Measurements from ENCODE around the gene CCDC127.

The CCDC127 gene

GRCh38 chr5:156411-157072 lies 61.4 kb downstream of the CCDC127 start:
- no peaks in the 10 kb centered on the region for H3K36me3 ChIP-seq (ENCODE audit: control insufficient read depth in 2 of 2, insufficient read depth in 2 of 2, low read length in 2 of 2)
- H3K4me1 ChIP-seq (ENCODE audit: control insufficient read depth, insufficient read depth, low read length), result no peaks in the 10 kb centered on the region
- no peak overlapping the region for H3K27ac ChIP-seq (ENCODE audit: low read length)
- no peak overlapping the region for H3K9ac ChIP-seq (ENCODE audit: low read length in 2 of 2)
- H3K27me3 ChIP-seq (ENCODE audit: control insufficient read depth in 1 of 2, insufficient read depth in 2 of 2, low read length in 2 of 2), result peaks cover 0 to 2% of the 10 kb centered on the region in 2 donors
- no peak overlapping the region for H3K4me3 ChIP-seq (ENCODE audit: low read length in 2 of 2)
- H3K9me3 ChIP-seq (ENCODE audit: control insufficient read depth in 2 of 2, low read length in 2 of 2), result no peaks in the 10 kb centered on the region

GRCh38 chr5:155651-156410 lies 62.1 kb downstream of the CCDC127 start:
- Histone ChIP-seq H3K4me1 (ENCODE audit: control insufficient read depth, insufficient read depth, low read length) (no peaks in the 10 kb centered on the region), H3K9ac (ENCODE audit: low read length in 2 of 2) (no peak overlapping the region), H3K4me3 (ENCODE audit: low read length in 2 of 2) (no peak overlapping the region), H3K27me3 (ENCODE audit: control insufficient read depth in 1 of 2, insufficient read depth in 2 of 2, low read length in 2 of 2) (peaks cover 0 to 2% of the 10 kb centered on the region in 2 donors), H3K27ac (ENCODE audit: low read length) (no peak overlapping the region), H3K36me3 (ENCODE audit: control insufficient read depth in 2 of 2, insufficient read depth in 2 of 2, low read length in 2 of 2) (no peaks in the 10 kb centered on the region), H3K9me3 (ENCODE audit: control insufficient read depth in 2 of 2, low read length in 2 of 2) (no peaks in the 10 kb centered on the region)

- no peak overlapping the region for H3K27ac ChIP-seq (ENCODE audit: low read length)
- no peaks in the 10 kb centered on the region for H3K36me3 ChIP-seq (ENCODE audit: control insufficient read depth in 2 of 2, insufficient read depth in 2 of 2, low read length in 2 of 2)
- no peak overlapping the region for H3K9ac ChIP-seq (ENCODE audit: low read length in 2 of 2)
- no peaks in the 10 kb centered on the region for H3K4me1 ChIP-seq (ENCODE audit: control insufficient read depth, insufficient read depth, low read length)
- H3K27me3 ChIP-seq (ENCODE audit: control insufficient read depth in 1 of 2, insufficient read depth in 2 of 2, low read length in 2 of 2), result peaks cover 0 to 2% of the 10 kb centered on the region in 2 donors
- H3K9me3 ChIP-seq (ENCODE audit: control insufficient read depth in 2 of 2, low read length in 2 of 2), result no peaks in the 10 kb centered on the region
- no peak overlapping the region for H3K4me3 ChIP-seq (ENCODE audit: low read length in 2 of 2)
Observed at GRCh38 chr5:154826-155225, 63.1 kb downstream of the CCDC127 start.

- no peak overlapping the region for H3K27ac ChIP-seq (ENCODE audit: low read length)
- H3K27me3 ChIP-seq (ENCODE audit: control insufficient read depth in 1 of 2, insufficient read depth in 2 of 2, low read length in 2 of 2), result no peaks in the 10 kb centered on the region
- H3K9me3 ChIP-seq (ENCODE audit: control insufficient read depth in 2 of 2, low read length in 2 of 2), result no peaks in the 10 kb centered on the region
- H3K9ac ChIP-seq (ENCODE audit: low read length in 2 of 2), result no peak overlapping the region
- H3K4me1 ChIP-seq (ENCODE audit: control insufficient read depth, insufficient read depth, low read length), result no peaks in the 10 kb centered on the region
- no peaks in the 10 kb centered on the region for H3K36me3 ChIP-seq (ENCODE audit: control insufficient read depth in 2 of 2, insufficient read depth in 2 of 2, low read length in 2 of 2)
- H3K4me3 ChIP-seq (ENCODE audit: low read length in 2 of 2), result no peak overlapping the region
Observed at GRCh38 chr5:154236-154635, 63.7 kb downstream of the CCDC127 start.

- H3K4me3 ChIP-seq (ENCODE audit: low read length in 2 of 2), result no peak overlapping the region
- H3K27me3 ChIP-seq (ENCODE audit: control insufficient read depth in 1 of 2, insufficient read depth in 2 of 2, low read length in 2 of 2), result no peaks in the 10 kb centered on the region
- no peak overlapping the region for H3K9ac ChIP-seq (ENCODE audit: low read length in 2 of 2)
- H3K9me3 ChIP-seq (ENCODE audit: control insufficient read depth in 2 of 2, low read length in 2 of 2), result no peaks in the 10 kb centered on the region
- H3K4me1 ChIP-seq (ENCODE audit: control insufficient read depth, insufficient read depth, low read length), result no peaks in the 10 kb centered on the region
- H3K36me3 ChIP-seq (ENCODE audit: control insufficient read depth in 2 of 2, insufficient read depth in 2 of 2, low read length in 2 of 2), result no peaks in the 10 kb centered on the region
- no peak overlapping the region for H3K27ac ChIP-seq (ENCODE audit: low read length)
Observed at GRCh38 chr5:153256-153655, 64.7 kb downstream of the CCDC127 start.

GRCh38 chr5:152077-152476 lies 65.9 kb downstream of the CCDC127 start:
- Histone ChIP-seq H3K9me3 (ENCODE audit: control insufficient read depth in 2 of 2, low read length in 2 of 2) (peaks cover 5 to 9% of the 10 kb centered on the region in 2 donors), H3K27me3 (ENCODE audit: control insufficient read depth in 1 of 2, insufficient read depth in 2 of 2, low read length in 2 of 2) (no peaks in the 10 kb centered on the region), H3K36me3 (ENCODE audit: control insufficient read depth in 2 of 2, insufficient read depth in 2 of 2, low read length in 2 of 2) (no peaks in the 10 kb centered on the region), H3K4me3 (ENCODE audit: low read length in 2 of 2) (no peak overlapping the region), H3K4me1 (ENCODE audit: control insufficient read depth, insufficient read depth, low read length) (no peaks in the 10 kb centered on the region), H3K9ac (ENCODE audit: low read length in 2 of 2) (no peak overlapping the region), H3K27ac (ENCODE audit: low read length) (no peak overlapping the region)

GRCh38 chr5:150746-151145 lies 67.2 kb downstream of the CCDC127 start:
- no peaks in the 10 kb centered on the region for H3K36me3 ChIP-seq (ENCODE audit: control insufficient read depth in 2 of 2, insufficient read depth in 2 of 2, low read length in 2 of 2)
- H3K4me1 ChIP-seq (ENCODE audit: control insufficient read depth, insufficient read depth, low read length), result no peaks in the 10 kb centered on the region
- H3K9me3 ChIP-seq (ENCODE audit: control insufficient read depth in 2 of 2, low read length in 2 of 2), result peaks cover 5 to 18% of the 10 kb centered on the region in 2 donors
- no peak overlapping the region for H3K4me3 ChIP-seq (ENCODE audit: low read length in 2 of 2)
- no peak overlapping the region for H3K27ac ChIP-seq (ENCODE audit: low read length)
- no peaks in the 10 kb centered on the region for H3K27me3 ChIP-seq (ENCODE audit: control insufficient read depth in 1 of 2, insufficient read depth in 2 of 2, low read length in 2 of 2)
- H3K9ac ChIP-seq (ENCODE audit: low read length in 2 of 2), result no peak overlapping the region

- no peaks in the 10 kb centered on the region for H3K36me3 ChIP-seq (ENCODE audit: control insufficient read depth in 2 of 2, insufficient read depth in 2 of 2, low read length in 2 of 2)
- H3K4me1 ChIP-seq (ENCODE audit: control insufficient read depth, insufficient read depth, low read length), result no peaks in the 10 kb centered on the region
- H3K27ac ChIP-seq (ENCODE audit: low read length), result no peak overlapping the region
- H3K27me3 ChIP-seq (ENCODE audit: control insufficient read depth in 1 of 2, insufficient read depth in 2 of 2, low read length in 2 of 2), result no peaks in the 10 kb centered on the region
- peaks cover 5 to 18% of the 10 kb centered on the region in 2 donors for H3K9me3 ChIP-seq (ENCODE audit: control insufficient read depth in 2 of 2, low read length in 2 of 2)
- no peak overlapping the region for H3K9ac ChIP-seq (ENCODE audit: low read length in 2 of 2)
- no peak overlapping the region for H3K4me3 ChIP-seq (ENCODE audit: low read length in 2 of 2)
Observed at GRCh38 chr5:149745-150485, 68.0 kb downstream of the CCDC127 start.

GRCh38 chr5:147751-148150 lies 70.2 kb downstream of the CCDC127 start:
- no peak overlapping the region for H3K27ac ChIP-seq (ENCODE audit: low read length)
- H3K27me3 ChIP-seq (ENCODE audit: control insufficient read depth in 1 of 2, insufficient read depth in 2 of 2, low read length in 2 of 2), result no peaks in the 10 kb centered on the region
- H3K4me3 ChIP-seq (ENCODE audit: low read length in 2 of 2), result no peak overlapping the region
- no peak overlapping the region for H3K9ac ChIP-seq (ENCODE audit: low read length in 2 of 2)
- H3K4me1 ChIP-seq (ENCODE audit: control insufficient read depth, insufficient read depth, low read length), result no peaks in the 10 kb centered on the region
- no peaks in the 10 kb centered on the region for H3K36me3 ChIP-seq (ENCODE audit: control insufficient read depth in 2 of 2, insufficient read depth in 2 of 2, low read length in 2 of 2)
- peaks cover 5 to 18% of the 10 kb centered on the region in 2 donors for H3K9me3 ChIP-seq (ENCODE audit: control insufficient read depth in 2 of 2, low read length in 2 of 2)

Data from stomach smooth muscle (tissue), 2 donors.